ENCODE data around the gene NPFF.
"Not testable (repeated sequence)": the region's sequence is repeated elsewhere in the genome, so short reads cannot be mapped to it uniquely, and the experiment has no call there.

The NPFF gene

GRCh38 chr12:53506881-53507602 is at the start of gene NPFF:
Gene NPFF (minus strand): TSS chr12:53507484. CDS start chr12:53507474, 10 bp downstream.
- no peak for DNase-seq

- DNase-seq: no peak
Observed at GRCh38 chr12:53552361-53553327, 45.4 kb upstream of the NPFF start.

- no peak for DNase-seq
Observed at GRCh38 chr12:53551889-53552291, 44.6 kb upstream of the NPFF start.

- no peak for DNase-seq
Observed at GRCh38 chr12:53550595-53550994, 43.3 kb upstream of the NPFF start.

GRCh38 chr12:53550131-53550530 is 42.8 kb upstream of the NPFF start:
- not testable (repeated sequence) for DNase-seq

- DNase-seq: not testable (repeated sequence)
Observed at GRCh38 chr12:53548354-53548753, 41.1 kb upstream of the NPFF start.

GRCh38 chr12:53543539-53543938 is 36.3 kb upstream of the NPFF start:
- DNase-seq: no peak

- no peak for DNase-seq
Observed at GRCh38 chr12:53539526-53539925, 32.2 kb upstream of the NPFF start.

- no peak for DNase-seq
Observed at GRCh38 chr12:53538209-53538689, 31.0 kb upstream of the NPFF start.

GRCh38 chr12:53536962-53537361 is 29.7 kb upstream of the NPFF start:
- no peak for DNase-seq

GRCh38 chr12:53533471-53533870 is 26.2 kb upstream of the NPFF start:
- DNase-seq: no peak

- DNase-seq: no peak
Observed at GRCh38 chr12:53532524-53533445, 25.5 kb upstream of the NPFF start.

- DNase-seq: no peak
Observed at GRCh38 chr12:53532021-53532420, 24.7 kb upstream of the NPFF start.

- no peak for DNase-seq
Observed at GRCh38 chr12:53530920-53531319, 23.6 kb upstream of the NPFF start.

- DNase-seq: no peak
Observed at GRCh38 chr12:53530061-53530460, 22.8 kb upstream of the NPFF start.

- no peak for DNase-seq
Observed at GRCh38 chr12:53524476-53524875, 17.2 kb upstream of the NPFF start.

- DNase-seq: no peak
Observed at GRCh38 chr12:53523131-53523530, 15.8 kb upstream of the NPFF start.

GRCh38 chr12:53518381-53518780 is 11.1 kb upstream of the NPFF start:
- DNase-seq: no peak

GRCh38 chr12:53516758-53517455 is 9.6 kb upstream of the NPFF start:
- no peak for DNase-seq

- DNase-seq: no peak
Observed at GRCh38 chr12:53515291-53515680, 8.0 kb upstream of the NPFF start.

GRCh38 chr12:53514628-53515290 is 7.5 kb upstream of the NPFF start:
- DNase-seq: no peak

Measured in GOT3 (cell line).